Measurements from ENCODE around the gene CDC42BPB. TPM values are rescaled to one million over a fixed set of nuclear protein-coding genes. Genes with fewer than 3 reads are reported as not detected.

The CDC42BPB gene
- total RNA-seq, 4 donors from 2014 or later, result 105 to 178 (median 107) TPM

DNA sequence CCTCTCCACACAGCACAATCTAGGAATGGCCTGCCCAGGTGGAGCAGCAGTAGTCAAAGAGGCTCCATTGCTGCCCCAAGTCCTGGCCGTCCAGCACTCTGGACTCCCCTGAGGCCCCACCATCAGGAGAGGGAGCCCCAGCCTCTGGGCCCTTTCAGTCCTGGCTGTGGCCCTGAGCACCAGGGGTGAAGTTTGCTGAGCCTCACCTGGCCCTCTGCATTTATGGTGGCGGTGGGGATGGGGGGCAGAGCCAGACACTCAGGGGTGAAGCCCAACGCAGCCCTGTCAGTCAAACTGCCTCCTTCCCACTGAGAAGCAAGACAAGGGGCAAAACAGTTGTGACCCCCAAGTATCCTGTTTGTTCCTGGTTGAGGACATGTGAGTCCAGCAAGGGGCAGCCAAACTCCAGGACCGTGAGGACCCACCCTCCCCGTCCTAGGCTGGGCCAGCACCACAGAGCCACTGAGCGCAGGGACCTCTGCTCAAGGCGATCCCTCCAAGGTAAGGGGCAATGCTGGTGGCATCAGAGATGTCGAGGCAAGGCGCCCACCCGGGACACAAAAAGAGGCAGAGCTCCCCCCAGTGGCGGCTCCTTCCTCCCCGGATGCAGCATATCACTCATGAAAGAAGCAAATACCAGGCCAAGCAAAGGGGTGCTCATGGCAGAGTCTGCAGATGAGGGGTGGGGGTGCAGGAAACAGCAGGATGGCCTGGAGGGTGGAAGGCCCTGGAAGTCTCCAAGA is 139.7 kb downstream of the CDC42BPB start:
- Histone ChIP-seq H3K4me1 (peaks cover 2% of the 10 kb centered on the region), H3K4me3 (no peak overlapping the region), H3K27me3 (peaks cover 4% of the 10 kb centered on the region), H3K9me3 (no peaks in the 10 kb centered on the region), H3K27ac (no peak overlapping the region), H3K36me3 (no peaks in the 10 kb centered on the region)
- 37% methylated on average over 5 of the region's 12 CpGs for WGBS
- DNase-seq (ENCODE audit: low spot score in 2 of 2), result no peak
- TF ChIP-seq, protein P1, sequence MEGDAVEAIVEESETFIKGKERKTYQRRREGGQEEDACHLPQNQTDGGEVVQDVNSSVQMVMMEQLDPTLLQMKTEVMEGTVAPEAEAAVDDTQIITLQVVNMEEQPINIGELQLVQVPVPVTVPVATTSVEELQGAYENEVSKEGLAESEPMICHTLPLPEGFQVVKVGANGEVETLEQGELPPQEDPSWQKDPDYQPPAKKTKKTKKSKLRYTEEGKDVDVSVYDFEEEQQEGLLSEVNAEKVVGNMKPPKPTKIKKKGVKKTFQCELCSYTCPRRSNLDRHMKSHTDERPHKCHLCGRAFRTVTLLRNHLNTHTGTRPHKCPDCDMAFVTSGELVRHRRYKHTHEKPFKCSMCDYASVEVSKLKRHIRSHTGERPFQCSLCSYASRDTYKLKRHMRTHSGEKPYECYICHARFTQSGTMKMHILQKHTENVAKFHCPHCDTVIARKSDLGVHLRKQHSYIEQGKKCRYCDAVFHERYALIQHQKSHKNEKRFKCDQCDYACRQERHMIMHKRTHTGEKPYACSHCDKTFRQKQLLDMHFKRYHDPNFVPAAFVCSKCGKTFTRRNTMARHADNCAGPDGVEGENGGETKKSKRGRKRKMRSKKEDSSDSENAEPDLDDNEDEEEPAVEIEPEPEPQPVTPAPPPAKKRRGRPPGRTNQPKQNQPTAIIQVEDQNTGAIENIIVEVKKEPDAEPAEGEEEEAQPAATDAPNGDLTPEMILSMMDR (IDR thresholded peaks at IDR 0.05), result peak; percentile 25 to 44
- no peak for TF ChIP-seq POLR2AphosphoS5 (IDR thresholded peaks at IDR 0.05)

DNA sequence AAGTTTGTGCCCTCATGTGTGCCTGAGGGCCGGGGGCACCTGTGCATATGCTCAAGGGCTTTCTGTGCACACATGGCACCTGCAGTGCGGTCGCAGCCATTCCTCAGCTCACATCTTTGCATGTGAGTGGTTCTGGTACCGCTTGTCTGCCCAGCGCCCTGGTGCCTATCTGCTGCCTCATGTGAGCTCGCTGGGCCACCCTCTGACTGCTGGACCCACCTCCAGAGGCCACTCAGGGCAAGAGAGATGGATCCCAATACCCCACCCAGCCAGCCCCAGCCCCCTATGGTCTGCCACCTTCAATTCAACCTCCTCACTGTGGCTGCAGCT is 140.3 kb downstream of the CDC42BPB start:
- no peaks in the 10 kb centered on the region for H3K27me3 ChIP-seq
- H3K9me3 ChIP-seq, result no peaks in the 10 kb centered on the region
- H3K4me3 ChIP-seq, result no peak overlapping the region
- 89% methylated on average over 6 of the region's 6 CpGs for WGBS
- no peak for TF ChIP-seq POLR2A (IDR thresholded peaks at IDR 0.05)
- TF ChIP-seq, protein P1 (IDR thresholded peaks at IDR 0.05), result no peak
- no peak for TF ChIP-seq EP300 (IDR thresholded peaks at IDR 0.05)
- TF ChIP-seq POLR2AphosphoS5 (IDR thresholded peaks at IDR 0.05), result no peak
- no peak overlapping the region for H3K27ac ChIP-seq
- no peak for DNase-seq (ENCODE audit: low spot score in 2 of 2)
- no peaks in the 10 kb centered on the region for H3K4me1 ChIP-seq
- H3K36me3 ChIP-seq, result peaks cover under 1% of the 10 kb centered on the region

DNA sequence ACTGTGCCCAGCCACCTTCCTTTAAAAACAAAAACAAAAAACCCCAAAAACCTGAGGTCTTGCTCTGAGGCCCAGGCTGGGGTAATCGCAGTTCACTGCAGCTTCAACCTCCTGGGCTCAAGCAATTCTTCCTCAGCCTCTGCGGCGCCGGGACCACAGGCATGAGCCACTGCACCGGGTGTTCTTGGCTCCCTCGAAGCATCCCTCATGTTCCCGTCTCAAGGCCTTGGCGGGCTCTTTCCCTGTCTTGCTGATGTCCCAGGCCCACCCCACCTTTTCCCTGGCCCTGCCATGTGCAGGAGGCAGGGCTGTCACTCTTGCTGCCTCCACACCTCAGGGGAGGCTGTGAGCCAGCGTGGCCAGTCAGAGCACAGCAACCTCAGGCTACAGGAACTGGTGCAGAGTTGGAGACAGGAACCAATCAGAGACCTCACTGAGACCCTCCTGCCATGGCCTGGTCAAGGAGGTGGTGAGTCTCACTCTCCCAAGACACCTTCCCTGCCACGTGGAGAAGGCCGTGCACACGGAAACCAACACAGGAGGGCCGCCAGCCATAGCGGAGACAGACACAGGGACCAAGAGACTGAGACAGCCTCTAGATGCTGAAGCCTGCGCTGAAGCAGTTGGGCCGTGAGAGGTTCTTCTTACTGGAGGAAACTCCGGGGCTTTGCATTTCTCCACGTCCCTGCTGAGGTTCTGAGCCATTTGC is 140.8 kb downstream of the CDC42BPB start:
- no peak overlapping the region for H3K4me3 ChIP-seq
- no peak for DNase-seq (ENCODE audit: low spot score in 2 of 2)
- no peaks in the 10 kb centered on the region for H3K9me3 ChIP-seq
- H3K36me3 ChIP-seq, result peaks cover 6% of the 10 kb centered on the region
- TF ChIP-seq POLR2AphosphoS5 (IDR thresholded peaks at IDR 0.05), result no peak
- no peak for TF ChIP-seq POLR2A (IDR thresholded peaks at IDR 0.05)
- TF ChIP-seq, protein P1 (IDR thresholded peaks at IDR 0.05), result no peak
- no peak for TF ChIP-seq EP300 (IDR thresholded peaks at IDR 0.05)
- H3K4me1 ChIP-seq, result no peaks in the 10 kb centered on the region
- H3K27ac ChIP-seq, result no peak overlapping the region
- H3K27me3 ChIP-seq, result no peaks in the 10 kb centered on the region
- 67% methylated on average over 12 of the region's 18 CpGs for WGBS

DNA sequence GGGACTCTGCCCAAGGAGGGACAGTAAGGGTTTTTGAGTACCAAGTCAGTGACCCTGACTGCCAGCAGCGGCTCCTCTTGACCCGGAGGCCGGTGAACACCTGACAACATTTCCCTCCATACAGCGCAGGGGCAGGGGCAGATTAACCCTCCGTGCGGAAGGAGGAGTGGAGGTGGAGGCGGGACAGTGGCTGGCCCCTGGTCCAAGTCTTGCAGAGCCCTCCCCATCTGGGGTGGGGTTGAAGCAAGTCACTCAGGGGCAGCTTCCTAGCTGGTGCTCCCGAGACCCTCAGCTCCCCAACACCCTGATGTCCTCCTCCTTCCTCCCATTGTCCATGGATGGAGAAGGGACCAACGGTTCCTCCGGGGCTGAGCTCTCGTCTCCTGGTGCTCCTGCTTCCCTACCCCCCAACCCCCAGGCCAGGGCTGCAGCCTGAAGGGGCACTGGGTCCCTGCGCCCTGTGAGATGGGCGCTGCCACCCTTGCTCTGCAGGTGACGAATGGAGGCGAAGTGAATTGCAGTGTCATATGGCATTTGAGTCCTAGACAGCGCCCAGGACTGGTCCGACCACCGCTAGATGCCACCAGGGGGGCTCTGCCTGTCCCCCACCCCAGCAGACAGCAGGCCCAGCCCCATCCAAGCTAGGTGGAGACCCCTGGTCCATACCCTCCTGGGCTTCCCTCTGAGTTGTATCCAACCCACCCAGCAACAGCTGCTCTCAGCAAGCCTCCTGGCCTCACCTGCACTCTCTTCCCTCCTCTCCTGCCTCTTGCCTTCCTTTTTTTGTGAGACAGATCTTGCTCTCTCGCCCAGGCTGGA is 141.8 kb downstream of the CDC42BPB start:
- no peaks in the 10 kb centered on the region for H3K9me3 ChIP-seq
- no peak overlapping the region for H3K27ac ChIP-seq
- H3K36me3 ChIP-seq, result peaks cover 8% of the 10 kb centered on the region
- no peaks in the 10 kb centered on the region for H3K4me1 ChIP-seq
- 87% methylated on average over 11 of the region's 19 CpGs for WGBS
- no peaks in the 10 kb centered on the region for H3K27me3 ChIP-seq
- no peak overlapping the region for H3K4me3 ChIP-seq
- DNase-seq (ENCODE audit: low spot score in 2 of 2), result no peak
- no peak for TF ChIP-seq EP300 (IDR thresholded peaks at IDR 0.05)
- TF ChIP-seq, protein P1 (IDR thresholded peaks at IDR 0.05), result no peak
- no peak for TF ChIP-seq POLR2A (IDR thresholded peaks at IDR 0.05)
- no peak for TF ChIP-seq POLR2AphosphoS5 (IDR thresholded peaks at IDR 0.05)

Data from suprapubic skin (tissue), 4 donors.